ENCODE measurements around the gene ANO8.

The ANO8 gene

DNA sequence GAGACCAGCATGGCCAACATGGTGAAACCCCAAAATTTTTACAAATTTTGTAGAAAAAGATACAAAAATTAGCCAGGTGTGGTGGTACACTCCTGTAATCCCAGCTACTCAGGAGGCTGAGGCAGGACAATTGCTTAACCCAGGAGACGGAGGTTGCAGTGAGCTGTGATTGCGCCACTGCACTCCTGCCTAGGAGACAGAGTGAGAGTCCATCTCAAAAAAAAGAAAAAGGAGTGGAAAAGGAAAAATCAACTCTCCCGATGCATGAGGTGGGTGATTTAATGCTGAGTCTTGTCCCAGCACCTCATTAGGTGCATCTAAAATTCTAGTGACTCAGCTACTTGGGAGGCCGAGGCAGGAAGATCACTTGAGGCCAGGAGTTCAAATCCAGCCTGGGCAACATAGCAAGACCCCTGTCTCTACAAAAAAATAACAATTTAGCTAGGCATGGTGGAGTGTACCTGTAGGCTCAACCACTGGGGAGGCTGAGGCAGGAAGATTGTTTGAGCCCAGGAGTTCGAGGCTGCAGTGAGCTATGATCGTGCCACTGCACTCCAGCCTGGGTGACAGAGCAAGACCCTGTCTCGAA, 22.5 kb upstream of the ANO8 start:
- in situ Hi-C loops (cut with MboI; ENCODE audit: low pct_unique_long_range_greater_than_20kb, low sequenced_read_pairs, unreplicated experiment) = no loop called here
- no peak for DNase-seq (ENCODE audit: low spot score)
- TF ChIP-seq, protein P1, sequence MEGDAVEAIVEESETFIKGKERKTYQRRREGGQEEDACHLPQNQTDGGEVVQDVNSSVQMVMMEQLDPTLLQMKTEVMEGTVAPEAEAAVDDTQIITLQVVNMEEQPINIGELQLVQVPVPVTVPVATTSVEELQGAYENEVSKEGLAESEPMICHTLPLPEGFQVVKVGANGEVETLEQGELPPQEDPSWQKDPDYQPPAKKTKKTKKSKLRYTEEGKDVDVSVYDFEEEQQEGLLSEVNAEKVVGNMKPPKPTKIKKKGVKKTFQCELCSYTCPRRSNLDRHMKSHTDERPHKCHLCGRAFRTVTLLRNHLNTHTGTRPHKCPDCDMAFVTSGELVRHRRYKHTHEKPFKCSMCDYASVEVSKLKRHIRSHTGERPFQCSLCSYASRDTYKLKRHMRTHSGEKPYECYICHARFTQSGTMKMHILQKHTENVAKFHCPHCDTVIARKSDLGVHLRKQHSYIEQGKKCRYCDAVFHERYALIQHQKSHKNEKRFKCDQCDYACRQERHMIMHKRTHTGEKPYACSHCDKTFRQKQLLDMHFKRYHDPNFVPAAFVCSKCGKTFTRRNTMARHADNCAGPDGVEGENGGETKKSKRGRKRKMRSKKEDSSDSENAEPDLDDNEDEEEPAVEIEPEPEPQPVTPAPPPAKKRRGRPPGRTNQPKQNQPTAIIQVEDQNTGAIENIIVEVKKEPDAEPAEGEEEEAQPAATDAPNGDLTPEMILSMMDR (IDR thresholded peaks at IDR 0.05; ENCODE audit: extremely low read depth, insufficient read depth, missing control alignments) = no peak

DNA sequence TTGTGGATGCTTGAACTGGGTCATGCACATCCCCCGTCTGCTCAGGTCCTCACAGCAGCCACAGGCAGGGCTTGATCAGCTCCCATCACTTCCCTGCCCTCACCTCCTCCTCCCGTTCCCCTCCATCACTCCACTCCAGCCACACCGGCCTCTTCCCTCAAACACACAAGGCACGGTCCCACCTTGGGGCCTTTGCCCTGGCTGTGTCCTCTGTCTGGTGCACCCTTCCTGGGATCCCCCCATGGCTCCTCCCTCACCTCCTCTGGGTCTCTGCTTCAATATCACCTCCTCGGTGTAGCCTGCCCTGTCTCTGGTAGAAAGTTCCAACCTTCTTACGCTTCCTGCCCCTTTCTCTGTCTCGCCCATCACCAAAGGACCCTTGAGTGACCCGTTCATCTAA, 18.7 kb upstream of the ANO8 start:
- in situ Hi-C loops (cut with MboI; ENCODE audit: low pct_unique_long_range_greater_than_20kb, low sequenced_read_pairs, unreplicated experiment) = no loop called here
- TF ChIP-seq, protein P1 (IDR thresholded peaks at IDR 0.05; ENCODE audit: extremely low read depth, insufficient read depth, missing control alignments) = no peak
- DNase-seq (ENCODE audit: low spot score) = no peak

DNA sequence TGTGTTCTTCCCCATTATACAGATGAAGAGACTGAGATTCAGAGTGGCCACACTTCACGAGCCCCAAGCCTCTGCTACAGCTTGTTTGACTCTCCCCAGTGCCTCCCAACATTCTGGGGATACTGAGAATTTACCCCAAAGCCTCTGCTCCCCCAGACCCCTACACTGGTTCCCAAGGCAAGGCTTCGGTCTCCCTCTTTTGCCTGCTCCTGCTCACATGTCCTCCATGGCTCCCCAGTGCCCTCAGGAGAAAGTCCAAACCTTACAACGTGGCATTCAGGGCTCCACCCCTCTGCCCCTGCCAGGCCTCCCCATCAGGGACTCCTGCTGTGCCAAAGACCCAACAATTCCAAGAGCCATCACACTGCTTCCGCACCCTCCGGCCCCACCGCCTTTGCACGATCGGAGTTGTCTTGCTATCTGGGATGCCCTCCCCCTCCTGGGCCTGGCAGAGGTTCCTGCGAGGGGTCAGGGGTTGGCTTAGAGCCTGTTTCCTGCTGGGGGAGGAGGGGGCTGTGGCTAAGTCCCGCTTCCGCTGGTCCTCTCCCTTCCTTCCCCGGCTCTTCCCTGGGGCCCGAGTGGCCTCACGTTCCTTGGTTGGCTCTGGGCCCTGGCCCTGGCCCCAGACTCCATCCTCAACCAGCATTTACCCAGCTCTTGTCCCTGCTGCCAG, 18.1 kb upstream of the ANO8 start:
- DNase-seq (ENCODE audit: low spot score) = no peak
- in situ Hi-C loops (cut with MboI; ENCODE audit: low pct_unique_long_range_greater_than_20kb, low sequenced_read_pairs, unreplicated experiment) = no loop called here
- TF ChIP-seq, protein P1 (IDR thresholded peaks at IDR 0.05; ENCODE audit: extremely low read depth, insufficient read depth, missing control alignments) = no peak

DNA sequence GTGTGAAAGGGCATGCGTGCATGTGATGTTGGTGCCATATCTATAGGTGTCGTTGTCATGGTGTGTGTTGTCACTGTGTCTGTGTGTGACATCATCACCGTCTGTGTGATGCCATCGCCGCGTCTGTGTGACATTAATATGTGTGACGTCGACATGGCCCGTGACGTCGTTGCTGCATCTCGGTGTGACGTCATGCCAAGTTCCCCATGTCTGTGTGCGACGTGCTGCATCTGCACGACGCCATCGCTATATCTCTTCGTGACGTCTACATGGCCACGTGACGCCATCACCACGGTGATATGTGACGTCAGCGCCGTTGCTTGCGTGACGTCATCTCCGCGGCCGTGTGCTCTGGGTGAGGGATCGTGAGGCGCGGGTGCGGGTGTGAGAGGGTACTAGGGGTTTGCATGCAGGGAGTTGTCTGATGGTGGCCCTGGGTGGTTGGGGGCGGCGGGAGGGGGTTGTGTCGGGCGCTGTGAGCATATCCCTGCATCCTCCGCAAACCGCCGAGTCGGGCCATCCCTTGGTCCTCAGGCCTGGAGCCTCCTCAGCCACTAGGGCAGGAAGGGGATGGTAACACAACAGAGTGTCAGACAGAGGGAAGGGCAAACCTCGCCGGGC, 17.3 kb upstream of the ANO8 start:
- TF ChIP-seq, protein P1 (IDR thresholded peaks at IDR 0.05; ENCODE audit: extremely low read depth, insufficient read depth, missing control alignments) = no peak
- in situ Hi-C loops (cut with MboI; ENCODE audit: low pct_unique_long_range_greater_than_20kb, low sequenced_read_pairs, unreplicated experiment) = no loop called here
- DNase-seq (ENCODE audit: low spot score) = no peak

DNA sequence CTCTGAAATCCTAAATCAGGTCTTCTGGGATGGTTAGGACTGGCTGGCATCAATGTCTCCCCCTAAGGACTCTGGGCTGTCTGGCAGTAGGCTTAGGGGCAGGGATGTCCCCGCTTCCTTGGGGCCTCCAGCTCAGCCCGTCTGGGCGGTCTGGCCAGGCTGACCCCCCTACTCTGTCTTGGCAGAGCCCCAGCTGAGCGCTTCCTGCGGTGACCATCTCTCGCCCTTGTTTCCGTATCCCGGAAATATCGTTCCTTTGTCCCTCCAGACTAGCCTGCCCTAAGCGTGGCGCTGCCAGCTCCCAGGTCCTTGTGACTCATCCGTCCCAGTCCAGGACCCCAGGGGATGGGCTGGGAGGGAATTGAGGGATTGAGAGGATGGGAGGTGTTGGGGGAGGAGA, 14.0 kb upstream of the ANO8 start:
- in situ Hi-C loops (cut with MboI; ENCODE audit: low pct_unique_long_range_greater_than_20kb, low sequenced_read_pairs, unreplicated experiment) = loop anchor here (5.0 kb wide), 1 partner anchor 39 kb away; no protein-coding TSS in a partner anchor
- TF ChIP-seq, protein P1 (IDR thresholded peaks at IDR 0.05; ENCODE audit: extremely low read depth, insufficient read depth, missing control alignments) = no peak
- no peak for DNase-seq (ENCODE audit: low spot score)

DNA sequence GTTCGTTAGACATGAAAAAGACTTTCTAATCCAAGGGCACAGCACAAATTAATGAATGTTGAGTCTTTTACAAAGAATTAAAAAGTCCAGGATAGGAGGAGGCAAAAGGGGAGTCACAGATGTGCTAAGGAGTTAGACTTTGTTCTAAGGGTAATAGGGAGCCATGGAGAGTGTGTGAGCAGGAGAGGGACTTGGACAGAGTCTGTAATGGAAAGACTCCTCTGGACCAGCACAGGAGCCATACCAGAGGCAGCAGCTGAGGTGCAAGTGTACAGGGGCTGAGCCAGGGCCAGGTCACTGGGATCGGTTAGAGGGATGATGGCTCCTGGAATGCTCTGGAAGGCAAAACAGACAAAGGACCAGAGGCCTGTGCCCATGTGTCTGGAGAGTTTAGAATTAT, 13.2 kb upstream of the ANO8 start:
- DNase-seq (ENCODE audit: low spot score) = no peak
- TF ChIP-seq, protein P1 (IDR thresholded peaks at IDR 0.05; ENCODE audit: extremely low read depth, insufficient read depth, missing control alignments) = no peak
- in situ Hi-C loops (cut with MboI; ENCODE audit: low pct_unique_long_range_greater_than_20kb, low sequenced_read_pairs, unreplicated experiment) = loop anchor here (5.0 kb wide), 1 partner anchor 39 kb away; no protein-coding TSS in a partner anchor

Data from GM13977 (cell line).